ENCODE measurements around the gene NSUN2.

The NSUN2 gene

GRCh38 chr5:6556802-6557102, 76.1 kb downstream of the NSUN2 start:
- H3K4me3 ChIP-seq (ENCODE audit: low read depth, low read length) = no peak overlapping the region
- peaks cover 19% of the 10 kb centered on the region for H3K9me3 ChIP-seq (ENCODE audit: control insufficient read depth, insufficient read depth, low read length)
- H3K27ac ChIP-seq (ENCODE audit: low read depth, low read length) = no peak overlapping the region
- no peak overlapping the region for H3K9ac ChIP-seq (ENCODE audit: low read depth, low read length)
- no peaks in the 10 kb centered on the region for H3K4me1 ChIP-seq (ENCODE audit: control insufficient read depth, insufficient read depth, low read length)
- no peaks in the 10 kb centered on the region for H3K27me3 ChIP-seq (ENCODE audit: control insufficient read depth, insufficient read depth, low read length)
- no peaks in the 10 kb centered on the region for H3K36me3 ChIP-seq (ENCODE audit: control insufficient read depth, insufficient read depth, low read length)

- Histone ChIP-seq H3K4me3 (ENCODE audit: low read depth, low read length) (no peak overlapping the region), H3K36me3 (ENCODE audit: control insufficient read depth, insufficient read depth, low read length) (no peaks in the 10 kb centered on the region), H3K27ac (ENCODE audit: low read depth, low read length) (no peak overlapping the region), H3K9ac (ENCODE audit: low read depth, low read length) (no peak overlapping the region), H3K9me3 (ENCODE audit: control insufficient read depth, insufficient read depth, low read length) (peaks cover 19% of the 10 kb centered on the region), H3K27me3 (ENCODE audit: control insufficient read depth, insufficient read depth, low read length) (no peaks in the 10 kb centered on the region), H3K4me1 (ENCODE audit: control insufficient read depth, insufficient read depth, low read length) (no peaks in the 10 kb centered on the region)
Measured at GRCh38 chr5:6556089-6556801, 76.6 kb downstream of the NSUN2 start.

- Histone ChIP-seq H3K9me3 (ENCODE audit: control insufficient read depth, insufficient read depth, low read length) (peaks cover 19% of the 10 kb centered on the region), H3K27me3 (ENCODE audit: control insufficient read depth, insufficient read depth, low read length) (no peaks in the 10 kb centered on the region), H3K27ac (ENCODE audit: low read depth, low read length) (no peak overlapping the region), H3K4me1 (ENCODE audit: control insufficient read depth, insufficient read depth, low read length) (no peaks in the 10 kb centered on the region), H3K4me3 (ENCODE audit: low read depth, low read length) (no peak overlapping the region), H3K36me3 (ENCODE audit: control insufficient read depth, insufficient read depth, low read length) (no peaks in the 10 kb centered on the region), H3K9ac (ENCODE audit: low read depth, low read length) (no peak overlapping the region)
Measured at GRCh38 chr5:6554812-6555211, 78.0 kb downstream of the NSUN2 start.

- Histone ChIP-seq H3K27ac (ENCODE audit: low read depth, low read length) (no peak overlapping the region), H3K9ac (ENCODE audit: low read depth, low read length) (no peak overlapping the region), H3K4me1 (ENCODE audit: control insufficient read depth, insufficient read depth, low read length) (no peaks in the 10 kb centered on the region), H3K4me3 (ENCODE audit: low read depth, low read length) (no peak overlapping the region), H3K27me3 (ENCODE audit: control insufficient read depth, insufficient read depth, low read length) (no peaks in the 10 kb centered on the region), H3K9me3 (ENCODE audit: control insufficient read depth, insufficient read depth, low read length) (peaks cover 15% of the 10 kb centered on the region), H3K36me3 (ENCODE audit: control insufficient read depth, insufficient read depth, low read length) (no peaks in the 10 kb centered on the region)
Measured at GRCh38 chr5:6553972-6554371, 78.9 kb downstream of the NSUN2 start.

GRCh38 chr5:6552612-6553011, 80.2 kb downstream of the NSUN2 start:
- Histone ChIP-seq H3K27me3 (ENCODE audit: control insufficient read depth, insufficient read depth, low read length) (no peaks in the 10 kb centered on the region), H3K9me3 (ENCODE audit: control insufficient read depth, insufficient read depth, low read length) (peaks cover 2% of the 10 kb centered on the region), H3K4me1 (ENCODE audit: control insufficient read depth, insufficient read depth, low read length) (no peaks in the 10 kb centered on the region), H3K9ac (ENCODE audit: low read depth, low read length) (no peak overlapping the region), H3K4me3 (ENCODE audit: low read depth, low read length) (no peak overlapping the region), H3K27ac (ENCODE audit: low read depth, low read length) (no peak overlapping the region), H3K36me3 (ENCODE audit: control insufficient read depth, insufficient read depth, low read length) (no peaks in the 10 kb centered on the region)

- Histone ChIP-seq H3K4me3 (ENCODE audit: low read depth, low read length) (no peak overlapping the region), H3K27me3 (ENCODE audit: control insufficient read depth, insufficient read depth, low read length) (no peaks in the 10 kb centered on the region), H3K36me3 (ENCODE audit: control insufficient read depth, insufficient read depth, low read length) (no peaks in the 10 kb centered on the region), H3K9ac (ENCODE audit: low read depth, low read length) (no peak overlapping the region), H3K27ac (ENCODE audit: low read depth, low read length) (no peak overlapping the region), H3K4me1 (ENCODE audit: control insufficient read depth, insufficient read depth, low read length) (no peaks in the 10 kb centered on the region), H3K9me3 (ENCODE audit: control insufficient read depth, insufficient read depth, low read length) (no peaks in the 10 kb centered on the region; the same call in 1 of the 2 replicates)
Measured at GRCh38 chr5:6551955-6552313, 80.9 kb downstream of the NSUN2 start.

- Histone ChIP-seq H3K4me1 (ENCODE audit: control insufficient read depth, insufficient read depth, low read length) (no peaks in the 10 kb centered on the region), H3K9me3 (ENCODE audit: control insufficient read depth, insufficient read depth, low read length) (no peaks in the 10 kb centered on the region), H3K27me3 (ENCODE audit: control insufficient read depth, insufficient read depth, low read length) (no peaks in the 10 kb centered on the region), H3K9ac (ENCODE audit: low read depth, low read length) (no peak overlapping the region), H3K36me3 (ENCODE audit: control insufficient read depth, insufficient read depth, low read length) (no peaks in the 10 kb centered on the region), H3K27ac (ENCODE audit: low read depth, low read length) (no peak overlapping the region), H3K4me3 (ENCODE audit: low read depth, low read length) (no peak overlapping the region)
Measured at GRCh38 chr5:6551287-6551954, 81.4 kb downstream of the NSUN2 start.

GRCh38 chr5:6550628-6551027, 82.2 kb downstream of the NSUN2 start:
- Histone ChIP-seq H3K4me1 (ENCODE audit: control insufficient read depth, insufficient read depth, low read length) (no peaks in the 10 kb centered on the region), H3K9me3 (ENCODE audit: control insufficient read depth, insufficient read depth, low read length) (no peaks in the 10 kb centered on the region), H3K27ac (ENCODE audit: low read depth, low read length) (no peak overlapping the region), H3K9ac (ENCODE audit: low read depth, low read length) (no peak overlapping the region), H3K27me3 (ENCODE audit: control insufficient read depth, insufficient read depth, low read length) (no peaks in the 10 kb centered on the region), H3K4me3 (ENCODE audit: low read depth, low read length) (no peak overlapping the region), H3K36me3 (ENCODE audit: control insufficient read depth, insufficient read depth, low read length) (no peaks in the 10 kb centered on the region)
